H9 (cell line): Measurements from ENCODE around the gene MSMO1. TPM values are rescaled to one million over a fixed set of nuclear protein-coding genes. Genes with fewer than 3 reads are reported as not detected.

Experiments
- DNase-seq: peaks from one replicate; pipeline ENCODE4 v3.0.0-alpha.2; 2017
- H2AFZ ChIP-seq: one replicate; pipeline ENCODE4 v1.6.1; 2013; ENCODE audit warnings: mild to moderate bottlenecking, low read length, control low read depth, moderate library complexity
- H2AK5ac ChIP-seq: 2 replicates; pipeline ENCODE4 v1.6.1; 2013; ENCODE audit warnings: low read length, control low read depth, mixed read lengths; ENCODE audit not compliant: insufficient read length
- H2BK120ac ChIP-seq: one replicate; pipeline ENCODE4 v1.6.1; 2013; ENCODE audit warnings: low read depth, mild to moderate bottlenecking, low read length, control low read depth, inconsistent platforms; ENCODE audit not compliant: poor library complexity, severe bottlenecking
- H2BK12ac ChIP-seq: 2 replicates; pipeline ENCODE4 v1.6.1; 2013; ENCODE audit warnings: low read length, control low read depth, mixed read lengths, low read depth; ENCODE audit not compliant: insufficient read length
- H2BK15ac ChIP-seq: 2 replicates; pipeline ENCODE4 v1.6.1; 2013; ENCODE audit warnings: low read depth, low read length, control low read depth
- H2BK20ac ChIP-seq: one replicate; pipeline ENCODE4 v1.6.1; 2013; ENCODE audit warnings: low read depth, mild to moderate bottlenecking, low read length, control low read depth, inconsistent platforms; ENCODE audit not compliant: poor library complexity, severe bottlenecking
- H2BK5ac ChIP-seq: 2 replicates; pipeline ENCODE4 v1.6.1; 2013; ENCODE audit warnings: low read length, control low read depth, mixed read lengths; ENCODE audit not compliant: insufficient read length
- H3K14ac ChIP-seq: 2 replicates; pipeline ENCODE4 v1.6.1; 2013; ENCODE audit warnings: low read length, control low read depth; ENCODE audit not compliant: insufficient read depth
- H3K18ac ChIP-seq: 2 replicates; pipeline ENCODE4 v1.6.1; 2013; ENCODE audit warnings: low read depth, mild to moderate bottlenecking, mixed read lengths, low read length, control low read depth; ENCODE audit not compliant: insufficient read length
- H3K23ac ChIP-seq: 2 replicates; pipeline ENCODE4 v1.6.1; 2013; ENCODE audit warnings: low read length, control low read depth, mixed read lengths, low read depth; ENCODE audit not compliant: insufficient read length
- H3K23me2 ChIP-seq: 2 replicates; pipeline ENCODE4 v1.6.1; 2013; ENCODE audit warnings: low read depth, mild to moderate bottlenecking, mixed read lengths, low read length, control low read depth; ENCODE audit not compliant: insufficient read length, poor library complexity, severe bottlenecking
- H3K27ac ChIP-seq: 2 replicates; pipeline ENCODE4 v1.5.1; 2013; ENCODE audit warnings: low read length, control low read depth, mixed read lengths, low read depth; ENCODE audit not compliant: insufficient read length
- H3K27me3 ChIP-seq: 2 replicates; pipeline ENCODE4 v1.6.1; 2013; ENCODE audit warnings: low read length, control low read depth, inconsistent platforms; ENCODE audit not compliant: insufficient read depth
- H3K4ac ChIP-seq: 2 replicates; pipeline ENCODE4 v1.6.1; 2013; ENCODE audit warnings: low read depth, mild to moderate bottlenecking, control low read depth, inconsistent platforms, low read length, moderate library complexity
- H3K4me1 ChIP-seq: 2 replicates; pipeline ENCODE4 v1.6.1; 2013; ENCODE audit warnings: low read length, control low read depth, inconsistent platforms; ENCODE audit not compliant: insufficient read depth
- H3K4me2 ChIP-seq: 2 replicates; pipeline ENCODE4 v1.6.1; 2013; ENCODE audit warnings: low read length, control low read depth, mixed read lengths; ENCODE audit not compliant: insufficient read length, insufficient read depth
- H3K56ac ChIP-seq: 2 replicates; pipeline ENCODE4 v1.6.1; 2013; ENCODE audit warnings: low read depth, mild to moderate bottlenecking, mixed read lengths, low read length, control low read depth; ENCODE audit not compliant: insufficient read length
- H3K79me1 ChIP-seq: 2 replicates; pipeline ENCODE4 v1.6.1; 2013; ENCODE audit warnings: low read depth, mild to moderate bottlenecking, moderate library complexity, low read length, control low read depth, inconsistent platforms; ENCODE audit not compliant: insufficient read depth, poor library complexity, severe bottlenecking
- H3K79me2 ChIP-seq: 2 replicates; pipeline ENCODE4 v1.6.1; 2013; ENCODE audit warnings: low read length, control low read depth, inconsistent platforms; ENCODE audit not compliant: insufficient read depth
- H3K9ac ChIP-seq: 2 replicates; pipeline ENCODE4 v1.6.1; 2013; ENCODE audit warnings: low read length, control low read depth, mixed read lengths; ENCODE audit not compliant: insufficient read length; ENCODE audit errors: extremely low read depth
- H3K9me3 ChIP-seq: one replicate; pipeline ENCODE4 v1.6.1; 2013; ENCODE audit warnings: low read depth, low read length, inconsistent platforms; ENCODE audit not compliant: control insufficient read depth
- H3T11ph ChIP-seq: one replicate; pipeline ENCODE4 v1.6.1; 2013; ENCODE audit warnings: mild to moderate bottlenecking, low read length, control low read depth, inconsistent platforms
- H4K20me1 ChIP-seq: one replicate; pipeline ENCODE4 v1.6.1; 2013; ENCODE audit not compliant: control insufficient read depth, insufficient read length, insufficient read depth
- H4K5ac ChIP-seq: 2 replicates; pipeline ENCODE4 v1.6.1; 2013; ENCODE audit warnings: low read depth, mild to moderate bottlenecking, mixed read lengths, low read length, control low read depth; ENCODE audit not compliant: insufficient read length
- H4K8ac ChIP-seq: replicated peaks from 2 replicates; pipeline ENCODE4 v1.6.1; 2013; ENCODE audit warnings: low read length, control low read depth, mixed read lengths, low read depth; ENCODE audit not compliant: insufficient read length
- H4K91ac ChIP-seq: 2 replicates; pipeline ENCODE4 v1.6.1; 2013; ENCODE audit warnings: low read depth, mild to moderate bottlenecking, moderate library complexity, mixed read lengths, low read length, control low read depth; ENCODE audit not compliant: insufficient read length
- H3K27ac Mint-ChIP-seq, 3 experiments: 2 replicates in 2 of 3; 3 replicates in 1 of 3; pipeline ENCODE4 v1.8.0; 2020 to 2021; ENCODE audit warnings: mixed read lengths in 3 of 3, mild to moderate bottlenecking in 1 of 3, moderate library complexity in 1 of 3
- H3K27me3 Mint-ChIP-seq: 2 replicates; pipeline ENCODE4 v1.8.0; 2021; ENCODE audit warnings: low read depth, mild to moderate bottlenecking, moderate library complexity, mixed read lengths
- H3K36me3 Mint-ChIP-seq, 3 experiments: 2 replicates in 2 of 3; 3 replicates in 1 of 3; pipeline ENCODE4 v1.8.0; 2020 to 2021; ENCODE audit warnings: low read depth in 3 of 3, mixed read lengths in 3 of 3; ENCODE audit not compliant: insufficient read depth in 1 of 3
- H3K4me1 Mint-ChIP-seq, 2 experiments: 2 replicates each; pipeline ENCODE4 v1.8.0; 2020; ENCODE audit warnings: mixed read lengths in 2 of 2
- H3K4me3 Mint-ChIP-seq, 2 experiments: 2 replicates in 1 of 2; 3 replicates in 1 of 2; pipeline ENCODE4 v1.8.0; 2020 to 2021; ENCODE audit warnings: mild to moderate bottlenecking in 2 of 2, mixed read lengths in 2 of 2, moderate library complexity in 1 of 2
- H3K9me3 Mint-ChIP-seq, 2 experiments: 2 replicates in 1 of 2; 3 replicates in 1 of 2; pipeline ENCODE4 v1.8.0; 2020; ENCODE audit warnings: mild to moderate bottlenecking in 2 of 2, mixed read lengths in 2 of 2, moderate library complexity in 1 of 2
- CTCF ChIP-seq: fragments of 200-600 bp; sonication (generic); conservative IDR thresholded peaks from 3 replicates; pipeline ENCODE4 v1.8.0; 2021; ENCODE audit warnings: antibody characterized with exemption, mild to moderate bottlenecking
- WGBS: extraction: QIAGEN DNeasy Blood & Tissue Kit; methylation state at CpG from one replicate; pipeline ENCODE4 v1.1.7; 2013; ENCODE audit warnings: missing lambda C conversion rate, low lambda C conversion rate, mixed read lengths; ENCODE audit not compliant: insufficient read length; ENCODE audit errors: extremely low coverage; 5-methylcytosine and 5-hydroxymethylcytosine counted together
- total RNA-seq: library from RNA; stranded (reverse); gene quantifications from 2 replicates; pipeline ENCODE4 v1.2.1, GENCODE V29; 2021

MSMO1 gene
- total RNA-seq, 1 experiment from 2014 or later: 79.3 TPM

- H2BK5ac ChIP-seq: no peak overlapping the region
- no peaks in the 10 kb centered on the region for H3K4me1 ChIP-seq
- H2AFZ ChIP-seq: no peak overlapping the region
- no peaks in the 10 kb centered on the region for H3K79me1 ChIP-seq
- no peak overlapping the region for H3K9ac ChIP-seq
- H2BK12ac ChIP-seq: no peak overlapping the region
- H3K18ac ChIP-seq: no peak overlapping the region
- H2AK5ac ChIP-seq: no peak overlapping the region
- no peak overlapping the region for H2BK20ac ChIP-seq
- H4K8ac ChIP-seq: no peak overlapping the region
- no peak overlapping the region for H2BK120ac ChIP-seq
- no peaks in the 10 kb centered on the region for H3K23me2 ChIP-seq
- DNase-seq: no peak
- no peaks in the 10 kb centered on the region for H3K27me3 ChIP-seq
- no peak overlapping the region for H3K56ac ChIP-seq
- no peaks in the 10 kb centered on the region for H4K20me1 ChIP-seq
- H3K4me2 ChIP-seq: no peak overlapping the region
- Mint-ChIP-seq H3K27me3 (no peaks in the 10 kb centered on the region), H3K4me1 (no peaks in the 10 kb centered on the region), H3K4me3 (no peak overlapping the region), H3K9me3 (no peaks in the 10 kb centered on the region), H3K27ac (no peak overlapping the region), H3K36me3 (peaks cover 3 to 13% (median 5%) of the 10 kb centered on the region in 3 experiments; a peak in 4 of 7 replicates)
- H2BK15ac ChIP-seq: no peak overlapping the region
- H3K79me2 ChIP-seq: no peaks in the 10 kb centered on the region
- H3K14ac ChIP-seq: no peak overlapping the region
- no peak overlapping the region for H4K91ac ChIP-seq
- H3T11ph ChIP-seq: no peak overlapping the region
- H3K9me3 ChIP-seq: no peaks in the 10 kb centered on the region
- whole genome bisulfite sequencing: no CpG with 5 or more reads among the region's 4 CpGs
- no peak overlapping the region for H3K4ac ChIP-seq
- TF ChIP-seq CTCF: no peak
- no peak overlapping the region for H3K23ac ChIP-seq
- no peak overlapping the region for H3K27ac ChIP-seq
- no peak overlapping the region for H4K5ac ChIP-seq
Observed at GRCh38 chr4:165309456-165309855, 18.0 kb upstream of the MSMO1 start.
